A549 treated with dexamethasone at 1 μM for 4 hours (cell line): ENCODE measurements around the gene FAM124B. TPM values are rescaled to one million over a fixed set of nuclear protein-coding genes. Genes with fewer than 3 reads are reported as not detected.

Experiments used
- total RNA-seq: library from RNA; stranded (reverse); fragments of 200-300 nt; extraction: Qiagen RNA extraction; gene quantifications from 5 replicates; pipeline ENCODE4 v1.2.3, GENCODE V29; 2022

FAM124B gene, protein sequence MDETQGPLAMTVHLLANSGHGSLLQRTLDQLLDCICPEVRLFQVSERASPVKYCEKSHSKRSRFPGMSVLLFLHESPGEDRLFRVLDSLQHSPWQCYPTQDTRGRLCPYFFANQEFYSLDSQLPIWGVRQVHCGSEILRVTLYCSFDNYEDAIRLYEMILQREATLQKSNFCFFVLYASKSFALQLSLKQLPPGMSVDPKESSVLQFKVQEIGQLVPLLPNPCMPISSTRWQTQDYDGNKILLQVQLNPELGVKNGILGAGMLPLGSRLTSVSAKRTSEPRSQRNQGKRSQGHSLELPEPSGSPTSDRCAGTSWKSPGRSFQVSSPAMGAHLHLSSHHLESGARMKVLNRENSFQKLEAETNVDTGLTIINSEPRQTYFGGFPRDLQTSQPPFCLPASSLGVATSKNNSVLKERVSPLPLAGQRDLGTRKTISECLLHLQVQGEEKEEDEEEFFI
- 0.05 TPM in 1 of 5 replicates, not detected in the others for total RNA-seq

DNA sequence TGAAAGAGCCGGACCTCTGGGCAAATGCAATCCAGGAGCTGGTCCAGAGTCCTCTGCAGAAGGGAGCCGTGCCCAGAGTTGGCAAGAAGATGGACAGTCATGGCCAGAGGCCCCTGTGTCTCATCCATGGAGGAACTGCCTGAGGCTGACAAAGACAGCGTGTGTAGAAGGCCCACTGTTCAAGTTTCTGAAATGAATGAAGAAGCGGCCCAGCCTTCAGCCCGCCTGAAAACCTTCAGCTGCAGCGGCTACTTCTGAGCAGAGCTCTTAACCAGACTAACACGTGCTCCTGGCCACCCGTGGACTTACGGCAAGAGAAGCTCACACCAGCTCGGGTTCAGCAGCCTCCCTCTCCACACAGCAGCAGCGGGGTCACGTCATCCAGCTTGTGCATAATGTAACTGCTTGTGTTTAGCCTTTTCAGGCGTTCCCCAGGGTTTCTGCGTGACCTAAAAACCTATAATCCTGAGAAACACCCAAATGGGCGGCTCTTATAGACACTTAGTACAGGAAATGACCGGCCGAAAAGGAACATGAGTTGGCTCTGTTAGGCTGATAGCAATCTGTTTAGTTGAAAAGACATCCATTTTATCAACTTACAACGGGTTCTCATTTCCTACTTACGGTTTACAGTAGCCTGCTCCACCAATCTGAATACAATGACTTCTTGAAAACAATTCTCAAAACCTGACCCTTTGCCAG lies at the start of gene FAM124B:
Gene FAM124B, minus strand, starts transcription at position 467 of the 702 bp plus-strand sequence. Its CDS starts 339 bp downstream, at position 128.

Other genes starting within 250 kb of the FAM124B start
- 66.9 to 79.7 TPM (median 74.7 TPM) in 5 replicates for gene CUL3, start 183.3 kb upstream of the FAM124B start, total RNA-seq